GM18861 (cell line): ENCODE measurements around the gene MPL.

ENCODE experiments used
- ATAC-seq: cut with Tn5 transposase; IDR thresholded peaks from one replicate; pipeline ENCODE4 v1.9.1; 2021; ENCODE audit not compliant: unreplicated experiment

The MPL gene

DNA sequence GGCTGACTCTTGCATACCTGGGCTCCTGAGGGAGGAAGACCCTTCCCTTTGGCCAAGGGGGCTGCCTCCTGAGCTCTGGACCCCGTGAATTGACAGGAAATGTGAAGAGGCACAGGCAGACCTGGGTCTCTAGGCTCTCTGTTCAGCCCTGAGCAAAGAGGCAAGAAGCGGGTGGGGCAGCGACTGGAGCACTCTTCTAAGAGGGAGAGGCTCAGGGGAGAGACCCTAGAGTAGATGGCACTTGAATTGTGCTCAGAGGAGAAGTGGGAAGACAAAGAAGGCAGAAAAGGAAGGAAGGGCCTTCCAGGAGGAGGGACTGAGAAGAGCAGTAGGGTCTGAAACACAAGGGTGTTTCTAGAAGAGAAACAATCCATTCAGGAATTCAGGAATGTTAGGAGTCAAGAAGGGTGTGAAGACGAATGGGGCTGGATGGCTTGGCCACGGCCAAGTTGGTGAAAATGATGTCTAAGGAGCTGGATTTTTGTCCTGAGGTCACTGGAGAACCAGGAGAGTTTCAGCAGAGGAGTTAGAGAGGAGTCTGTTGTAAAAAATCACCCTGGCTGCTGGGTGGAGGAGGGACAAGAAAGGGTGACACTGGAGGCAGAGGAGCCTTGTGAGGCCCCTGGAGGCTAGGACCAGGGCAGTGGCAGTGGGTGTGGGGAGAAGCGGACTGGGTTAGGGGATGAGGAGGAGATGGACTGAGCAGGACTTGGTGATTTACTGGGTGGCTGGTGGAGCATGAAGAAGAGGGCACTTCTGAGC lies 31.5 kb upstream of the MPL start:
- no peak for ATAC-seq

DNA sequence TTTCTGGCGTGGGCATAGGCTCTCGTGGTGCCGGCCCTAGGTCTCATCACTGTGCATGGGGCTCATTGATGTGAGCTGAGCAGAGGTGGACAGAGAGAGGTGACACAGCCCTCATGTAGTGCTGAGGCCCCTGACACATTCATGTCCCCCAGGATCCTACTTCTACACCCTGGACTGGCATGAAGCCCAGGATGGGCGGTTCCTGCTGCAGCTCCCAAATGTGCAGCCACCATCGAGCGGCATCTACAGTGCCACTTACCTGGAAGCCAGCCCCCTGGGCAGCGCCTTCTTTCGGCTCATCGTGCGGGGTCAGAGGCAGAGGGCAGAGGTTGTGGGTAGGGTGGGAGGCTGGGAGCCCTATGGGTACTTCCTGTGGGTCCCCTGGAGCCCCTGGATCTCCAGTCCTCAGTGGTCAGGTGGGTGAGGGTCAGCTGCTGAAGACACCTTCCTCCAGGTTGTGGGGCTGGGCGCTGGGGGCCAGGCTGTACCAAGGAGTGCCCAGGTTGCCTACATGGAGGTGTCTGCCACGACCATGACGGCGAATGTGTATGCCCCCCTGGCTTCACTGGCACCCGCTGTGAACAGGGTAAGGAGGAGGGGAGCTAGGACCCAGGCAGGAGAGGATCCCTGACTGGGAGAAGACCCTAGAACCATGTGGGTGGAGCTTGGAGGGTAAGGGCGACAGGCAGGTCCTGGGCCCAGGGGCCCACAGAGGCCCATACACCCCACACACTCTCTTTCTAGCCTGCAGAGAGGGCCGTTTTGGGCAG lies 30.7 kb upstream of the MPL start:
- no peak for ATAC-seq

DNA sequence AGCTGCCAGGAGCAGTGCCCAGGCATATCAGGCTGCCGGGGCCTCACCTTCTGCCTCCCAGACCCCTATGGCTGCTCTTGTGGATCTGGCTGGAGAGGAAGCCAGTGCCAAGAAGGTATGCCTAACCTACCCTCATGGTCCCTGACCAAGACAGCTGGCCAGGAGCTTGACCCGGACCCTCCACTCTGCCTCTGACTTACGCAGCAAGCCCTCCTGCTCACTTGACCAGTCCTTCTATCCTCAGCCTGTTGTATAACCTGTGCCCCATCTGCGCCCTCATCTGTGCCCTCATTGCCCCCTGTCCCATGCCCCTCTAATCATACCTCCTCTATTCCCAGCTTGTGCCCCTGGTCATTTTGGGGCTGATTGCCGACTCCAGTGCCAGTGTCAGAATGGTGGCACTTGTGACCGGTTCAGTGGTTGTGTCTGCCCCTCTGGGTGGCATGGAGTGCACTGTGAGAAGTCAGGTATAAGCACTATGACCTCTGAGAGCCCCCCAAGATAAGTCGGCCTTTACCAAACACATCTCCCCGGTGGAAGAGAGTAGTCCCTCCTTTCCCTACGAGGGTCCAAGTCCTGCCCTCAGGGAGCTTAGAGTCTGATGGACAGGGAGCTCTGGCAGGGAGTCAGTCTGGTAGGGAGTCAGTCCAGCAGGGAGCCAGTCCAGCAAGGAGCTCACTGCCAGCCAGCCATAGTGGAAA lies 30.0 kb upstream of the MPL start:
- ATAC-seq, result no peak

DNA sequence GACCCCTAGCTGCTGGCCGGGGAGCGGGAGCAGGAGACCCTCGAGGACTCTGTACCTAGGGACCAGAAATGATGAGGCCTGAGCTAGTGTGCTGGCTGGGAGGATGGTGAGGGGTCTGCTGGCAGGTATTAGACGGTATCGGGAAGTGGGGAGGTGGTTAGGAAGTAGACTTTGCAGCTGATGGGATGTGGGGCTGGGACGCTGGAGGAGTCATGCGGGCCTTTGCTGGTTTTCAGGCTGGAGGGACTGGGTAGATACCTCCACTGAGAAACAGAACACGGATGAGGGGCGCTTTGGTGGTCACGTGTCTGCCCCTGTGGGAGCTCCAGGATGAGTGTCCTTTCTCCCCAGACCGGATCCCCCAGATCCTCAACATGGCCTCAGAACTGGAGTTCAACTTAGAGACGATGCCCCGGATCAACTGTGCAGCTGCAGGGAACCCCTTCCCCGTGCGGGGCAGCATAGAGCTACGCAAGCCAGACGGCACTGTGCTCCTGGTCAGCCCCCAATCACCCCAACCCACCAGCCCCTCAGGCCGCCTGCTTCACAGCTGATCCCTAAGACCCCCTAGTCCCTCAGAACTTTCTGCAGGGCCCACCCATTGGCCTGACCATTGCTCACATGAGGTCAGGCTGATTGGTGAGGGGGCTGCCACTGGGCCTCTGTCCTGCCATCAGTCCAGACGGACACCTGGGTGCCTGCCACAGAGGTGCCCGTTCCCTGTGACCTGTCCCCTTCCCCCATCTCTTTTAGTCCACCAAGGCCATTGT lies 28.8 kb upstream of the MPL start:
- ATAC-seq, result no peak

DNA sequence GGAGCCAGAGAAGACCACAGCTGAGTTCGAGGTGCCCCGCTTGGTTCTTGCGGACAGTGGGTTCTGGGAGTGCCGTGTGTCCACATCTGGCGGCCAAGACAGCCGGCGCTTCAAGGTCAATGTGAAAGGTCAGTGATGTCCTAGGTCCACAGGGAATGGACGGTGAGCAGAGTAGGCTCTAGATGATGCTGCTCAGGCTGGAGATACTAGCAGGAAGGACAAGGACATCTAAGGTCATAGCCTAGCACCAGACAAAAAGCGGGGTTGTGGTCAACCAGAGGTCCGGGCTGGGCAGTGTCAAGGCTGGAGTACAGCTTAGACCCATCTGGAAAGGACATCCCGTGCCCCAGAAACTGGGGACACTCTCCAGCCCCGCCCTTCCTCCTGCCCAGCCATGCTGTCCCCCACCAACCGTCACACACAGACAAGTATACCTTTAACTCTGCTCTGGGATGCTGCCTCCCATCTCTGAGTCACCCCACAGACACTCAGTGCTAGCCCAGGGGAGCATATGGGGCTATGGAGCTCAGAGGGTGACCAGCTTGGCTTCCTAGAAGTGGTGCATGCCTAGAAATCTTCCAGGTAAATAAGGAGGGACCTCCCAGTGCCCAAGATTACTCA lies 28.1 kb upstream of the MPL start:
- no peak for ATAC-seq

DNA sequence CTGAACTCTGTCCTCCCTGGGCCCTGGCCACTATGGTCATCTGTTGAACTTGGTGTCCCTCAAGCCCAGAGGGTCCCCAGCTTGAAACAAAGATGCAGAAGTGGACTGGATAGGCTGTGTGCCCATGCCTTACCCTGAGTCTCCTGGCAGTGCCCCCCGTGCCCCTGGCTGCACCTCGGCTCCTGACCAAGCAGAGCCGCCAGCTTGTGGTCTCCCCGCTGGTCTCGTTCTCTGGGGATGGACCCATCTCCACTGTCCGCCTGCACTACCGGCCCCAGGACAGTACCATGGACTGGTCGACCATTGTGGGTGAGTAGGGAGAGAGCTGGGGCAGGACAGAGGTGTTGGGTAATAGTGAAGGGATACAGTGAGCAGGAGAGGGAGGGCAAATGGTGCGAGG lies 26.1 kb upstream of the MPL start:
- ATAC-seq, result no peak

DNA sequence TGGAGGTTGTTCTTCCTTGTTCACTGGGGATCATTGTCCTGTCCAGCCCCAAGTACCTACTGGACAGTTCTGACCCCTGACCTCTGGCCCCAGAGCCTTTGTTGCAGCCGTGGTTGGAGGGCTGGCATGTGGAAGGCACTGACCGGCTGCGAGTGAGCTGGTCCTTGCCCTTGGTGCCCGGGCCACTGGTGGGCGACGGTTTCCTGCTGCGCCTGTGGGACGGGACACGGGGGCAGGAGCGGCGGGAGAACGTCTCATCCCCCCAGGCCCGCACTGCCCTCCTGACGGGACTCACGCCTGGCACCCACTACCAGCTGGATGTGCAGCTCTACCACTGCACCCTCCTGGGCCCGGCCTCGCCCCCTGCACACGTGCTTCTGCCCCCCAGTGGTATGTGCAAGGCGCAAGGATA lies 25.4 kb upstream of the MPL start:
- no peak for ATAC-seq

DNA sequence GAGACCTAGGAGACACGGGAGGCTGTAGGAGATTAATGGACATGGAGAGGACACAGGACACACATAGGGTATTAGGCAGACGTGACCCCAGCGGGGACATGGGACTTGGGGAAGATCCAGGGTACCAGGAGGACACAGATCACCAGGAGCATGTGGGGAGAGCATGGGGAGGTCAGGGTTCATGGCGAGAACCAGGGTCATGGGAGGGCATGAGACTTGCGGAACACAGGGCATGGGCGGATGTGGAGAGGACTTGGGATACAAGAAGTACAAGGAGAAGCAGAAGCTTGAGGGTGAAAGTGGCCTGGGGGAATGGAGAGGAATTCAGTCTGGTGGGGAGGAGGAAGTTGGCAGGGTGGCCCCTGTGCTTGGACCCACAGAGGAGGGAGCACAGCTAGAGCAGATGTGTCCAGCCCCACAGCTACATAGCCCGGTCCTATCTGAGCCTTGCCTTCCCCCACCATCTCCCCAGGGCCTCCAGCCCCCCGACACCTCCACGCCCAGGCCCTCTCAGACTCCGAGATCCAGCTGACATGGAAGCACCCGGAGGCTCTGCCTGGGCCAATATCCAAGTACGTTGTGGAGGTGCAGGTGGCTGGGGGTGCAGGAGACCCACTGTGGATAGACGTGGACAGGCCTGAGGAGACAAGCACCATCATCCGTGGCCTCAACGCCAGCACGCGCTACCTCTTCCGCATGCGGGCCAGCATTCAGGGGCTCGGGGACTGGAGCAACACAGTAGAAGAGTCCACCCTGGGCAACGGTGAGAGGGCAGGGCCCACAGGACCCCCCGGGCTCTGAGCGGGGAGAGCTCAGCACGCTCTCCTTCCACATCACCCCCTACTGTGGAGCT lies 24.7 kb upstream of the MPL start:
- no peak for ATAC-seq

DNA sequence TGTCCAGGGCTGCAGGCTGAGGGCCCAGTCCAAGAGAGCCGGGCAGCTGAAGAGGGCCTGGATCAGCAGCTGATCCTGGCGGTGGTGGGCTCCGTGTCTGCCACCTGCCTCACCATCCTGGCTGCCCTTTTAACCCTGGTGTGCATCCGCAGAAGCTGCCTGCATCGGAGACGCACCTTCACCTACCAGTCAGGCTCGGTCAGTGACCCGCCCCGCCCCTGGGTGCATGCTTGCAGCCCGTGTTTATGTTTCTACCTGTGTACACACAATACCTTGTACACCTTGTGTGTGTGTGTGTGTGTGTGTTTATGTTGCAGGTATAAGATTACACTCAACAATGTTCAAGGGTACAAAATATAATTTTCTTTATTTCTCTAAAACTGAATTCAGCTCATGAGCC lies 23.8 kb upstream of the MPL start:
- no peak for ATAC-seq

DNA sequence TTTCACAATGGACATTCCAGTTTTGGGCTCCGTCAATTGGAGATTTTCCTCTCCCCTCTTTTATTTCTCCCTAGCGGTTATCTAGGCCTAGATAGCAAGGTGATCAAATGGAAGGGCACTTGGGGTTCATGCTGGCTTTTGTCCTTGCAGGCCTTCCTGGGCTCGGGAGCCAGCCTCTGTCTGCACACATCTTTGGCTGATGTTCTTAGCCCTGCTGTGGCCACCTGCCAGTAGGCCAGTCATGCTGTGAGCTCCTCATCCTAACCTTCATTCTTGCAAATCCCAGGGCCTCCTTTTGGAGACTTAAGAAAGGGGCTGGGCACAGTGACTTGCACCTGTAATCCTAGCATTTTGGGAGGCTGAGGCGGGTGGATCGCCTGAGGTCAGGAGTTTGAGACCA lies 23.4 kb upstream of the MPL start:
- ATAC-seq, result no peak

DNA sequence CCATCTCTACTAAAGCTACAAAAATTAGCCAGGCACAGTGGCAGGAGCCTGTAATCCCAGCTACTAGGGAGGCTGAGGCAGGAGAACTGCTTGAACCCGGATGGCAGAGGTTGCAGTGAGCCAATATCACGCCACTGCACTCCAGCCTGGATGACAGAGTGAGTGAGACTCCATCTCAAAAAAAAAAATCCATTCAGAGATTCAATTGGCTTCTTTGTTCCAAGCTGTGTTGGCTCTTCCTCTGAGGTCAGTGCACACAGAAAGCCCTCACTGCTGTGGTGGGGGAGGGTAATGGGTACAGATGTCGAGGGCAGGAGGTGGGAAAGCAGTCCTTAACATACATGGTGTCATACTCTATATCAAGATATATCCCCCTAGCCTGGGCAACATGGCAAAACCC lies 22.1 kb upstream of the MPL start:
- ATAC-seq, result no peak

DNA sequence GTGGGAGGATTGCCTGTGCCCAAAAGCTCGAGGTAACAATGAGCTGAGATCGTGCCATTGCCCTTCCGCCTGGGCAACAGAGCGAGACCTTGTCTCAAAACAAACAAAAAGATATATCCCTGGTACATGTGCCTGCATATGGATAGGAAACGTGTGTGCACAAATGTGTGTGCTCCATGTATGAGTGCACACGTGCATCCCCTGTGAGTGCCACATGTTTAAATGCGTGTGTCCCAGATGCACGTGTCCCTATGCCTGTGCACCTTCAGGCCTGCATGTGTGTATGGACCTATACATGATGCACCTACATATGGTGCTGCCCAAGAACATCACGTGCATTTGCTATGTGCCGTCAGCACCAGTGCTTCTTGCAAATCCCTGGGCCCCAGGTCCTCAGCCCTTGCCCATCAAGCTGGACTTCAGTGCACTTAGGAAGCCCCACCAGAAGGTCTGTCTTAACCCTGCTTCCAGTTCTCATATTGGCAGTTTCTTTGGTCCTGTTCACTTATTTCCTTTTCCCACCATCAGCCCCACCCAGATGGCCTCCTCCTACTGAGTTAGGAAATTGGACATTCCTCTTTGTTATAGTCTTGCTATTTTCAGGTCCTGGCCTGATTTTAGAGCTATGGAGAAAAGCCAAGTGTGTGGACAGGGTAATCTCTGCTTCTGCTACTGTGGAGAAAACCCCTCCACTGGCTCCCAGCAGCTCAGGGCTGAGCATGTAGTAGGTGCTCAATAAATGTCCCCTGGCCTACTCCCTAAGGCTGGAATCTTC lies 21.5 kb upstream of the MPL start:
- no peak for ATAC-seq

DNA sequence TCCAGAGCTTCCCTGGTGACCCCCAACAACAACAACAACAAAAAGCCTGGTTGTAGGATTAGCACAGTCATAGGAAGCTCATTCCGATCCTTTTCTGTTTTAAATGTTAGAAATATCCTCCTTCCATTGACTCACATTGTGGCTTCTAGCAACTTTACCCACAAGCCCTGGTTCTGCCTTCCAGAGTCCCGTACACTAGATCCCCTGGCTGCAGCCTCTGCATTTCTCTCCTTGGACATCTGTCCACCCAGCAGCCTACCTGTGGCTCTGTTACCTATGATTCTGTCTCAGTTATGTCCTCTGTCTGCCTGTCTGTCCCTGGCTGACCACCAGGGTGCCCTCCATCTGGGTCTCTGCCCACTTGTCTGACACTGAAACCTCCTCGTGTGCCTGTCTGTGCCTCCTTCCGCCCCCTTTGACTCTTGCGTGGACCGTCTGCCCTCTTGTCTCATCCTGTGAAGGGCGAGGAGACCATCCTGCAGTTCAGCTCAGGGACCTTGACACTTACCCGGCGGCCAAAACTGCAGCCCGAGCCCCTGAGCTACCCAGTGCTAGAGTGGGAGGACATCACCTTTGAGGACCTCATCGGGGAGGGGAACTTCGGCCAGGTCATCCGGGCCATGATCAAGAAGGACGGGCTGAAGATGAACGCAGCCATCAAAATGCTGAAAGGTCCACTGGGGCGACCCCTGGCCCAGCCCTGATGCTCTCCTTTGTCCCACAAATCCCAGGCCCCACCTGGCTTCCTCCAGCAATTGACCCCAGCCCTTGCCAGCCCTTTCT lies 20.7 kb upstream of the MPL start:
- ATAC-seq, result no peak

DNA sequence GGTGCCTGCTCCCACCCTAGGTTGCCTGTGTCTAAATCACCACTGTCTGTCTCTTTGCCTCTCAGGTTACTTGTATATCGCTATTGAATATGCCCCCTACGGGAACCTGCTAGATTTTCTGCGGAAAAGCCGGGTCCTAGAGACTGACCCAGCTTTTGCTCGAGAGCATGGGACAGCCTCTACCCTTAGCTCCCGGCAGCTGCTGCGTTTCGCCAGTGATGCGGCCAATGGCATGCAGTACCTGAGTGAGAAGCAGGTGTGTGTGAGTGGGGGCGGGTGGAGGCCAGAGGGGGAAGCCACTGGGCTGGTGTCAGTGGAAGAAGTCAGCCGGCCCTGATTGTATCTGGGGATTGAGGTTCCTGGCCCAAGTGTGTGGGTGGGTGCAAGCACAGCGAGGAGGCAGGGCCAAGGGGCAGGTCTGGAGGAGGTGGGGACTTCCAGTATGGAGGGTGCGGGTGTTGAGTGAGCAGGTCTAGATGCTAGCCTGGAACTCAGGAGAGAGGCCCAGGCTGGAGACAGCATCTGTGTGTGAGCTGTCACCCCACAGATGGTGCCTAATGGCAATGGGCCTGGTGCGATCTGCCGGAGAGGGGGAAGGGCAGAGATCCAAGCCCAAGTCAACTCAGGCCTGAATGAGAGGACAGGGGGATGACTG lies 19.7 kb upstream of the MPL start:
- no peak for ATAC-seq

DNA sequence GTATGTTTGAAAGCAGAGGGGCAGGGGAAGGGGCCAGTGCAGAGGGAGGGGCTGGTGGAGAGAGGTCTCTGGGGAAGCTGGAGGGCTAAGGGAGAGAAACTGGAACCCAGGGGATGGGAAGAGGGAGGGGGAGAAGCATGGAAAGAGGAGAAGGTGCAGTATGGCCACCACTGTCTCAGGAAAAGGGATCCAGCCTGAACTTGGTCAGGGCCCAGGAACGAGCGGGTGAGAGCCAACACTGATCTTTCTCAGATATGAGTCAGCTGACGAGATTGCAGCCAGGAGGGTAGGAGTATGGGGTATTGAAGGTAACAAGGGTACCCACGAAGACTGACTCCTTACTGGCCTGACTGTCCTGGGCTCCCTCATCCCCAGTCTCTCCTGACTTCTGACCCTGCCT lies 18.8 kb upstream of the MPL start:
- no peak for ATAC-seq

DNA sequence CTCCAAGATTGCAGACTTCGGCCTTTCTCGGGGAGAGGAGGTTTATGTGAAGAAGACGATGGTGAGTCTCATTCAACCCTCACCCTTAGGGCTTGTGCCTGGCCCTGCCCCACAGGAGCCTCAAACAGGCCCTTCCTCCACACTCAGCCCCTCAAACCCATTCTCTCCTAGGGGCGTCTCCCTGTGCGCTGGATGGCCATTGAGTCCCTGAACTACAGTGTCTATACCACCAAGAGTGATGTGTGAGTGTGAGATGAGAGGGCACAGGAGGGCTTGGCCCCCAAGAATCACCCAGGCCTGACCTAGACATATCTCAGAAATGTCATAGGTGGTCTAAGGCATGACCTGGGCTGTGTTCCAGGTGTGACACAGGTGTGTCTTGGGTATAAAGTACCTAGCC lies 18.3 kb upstream of the MPL start:
- no peak for ATAC-seq

DNA sequence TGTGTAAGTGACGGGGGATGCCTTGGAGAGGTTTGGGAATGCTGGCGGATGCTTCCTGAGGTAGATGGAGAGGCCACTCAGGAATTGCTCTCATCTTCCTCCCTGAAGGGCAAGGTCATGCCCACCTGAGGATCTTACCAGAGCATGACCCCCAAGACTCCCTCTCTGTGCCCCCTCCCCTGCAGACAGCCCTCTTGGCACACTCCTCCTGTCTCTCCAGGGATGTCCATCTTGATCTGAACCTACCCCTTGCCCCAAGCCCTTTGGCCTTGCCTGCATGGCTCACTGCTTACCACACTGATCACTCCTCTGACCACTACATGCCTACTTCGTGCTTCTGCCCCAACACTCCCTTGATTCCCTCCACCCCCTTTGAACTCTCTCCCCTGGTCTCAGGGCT lies 17.9 kb upstream of the MPL start:
- no peak for ATAC-seq

DNA sequence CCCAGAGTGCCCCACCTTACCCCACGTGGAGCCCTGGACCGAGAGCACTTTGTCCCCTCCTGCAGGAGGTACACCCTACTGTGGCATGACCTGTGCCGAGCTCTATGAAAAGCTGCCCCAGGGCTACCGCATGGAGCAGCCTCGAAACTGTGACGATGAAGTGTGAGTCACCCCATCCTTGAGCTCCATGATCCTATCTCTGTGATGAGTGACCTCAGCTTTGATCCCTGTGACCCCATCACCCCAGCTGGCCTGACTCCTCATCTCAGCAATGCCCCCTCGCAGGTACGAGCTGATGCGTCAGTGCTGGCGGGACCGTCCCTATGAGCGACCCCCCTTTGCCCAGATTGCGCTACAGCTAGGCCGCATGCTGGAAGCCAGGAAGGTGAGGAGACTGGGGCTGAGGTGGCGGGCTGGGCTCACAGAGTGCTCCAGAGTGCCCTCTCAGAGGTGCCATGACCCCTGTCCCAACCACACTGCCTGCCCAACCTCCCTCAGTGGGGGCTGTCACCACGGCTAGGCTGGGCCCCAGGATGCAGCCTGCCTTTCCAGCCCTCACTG lies 16.2 kb upstream of the MPL start:
- no peak for ATAC-seq
